A549 (cell line): ENCODE data around the gene IDH2.

Experiments used
- CBX8 ChIP-seq: fragments of 200-600 bp; sonication (generic); IDR thresholded peaks from 2 replicates; pipeline ENCODE4 v1.6.1; 2016
- EP300 ChIP-seq, 2 experiments: fragments of >200 bp; sonication (Bioruptor Twin); formaldehyde crosslinking; IDR thresholded peaks; 2 replicates in 1 of 2; 3 replicates in 1 of 2; pipeline ENCODE4 v1.6.1; 2016 to 2017
- JUN ChIP-seq, 2 experiments: fragments of >200 bp; sonication (Bioruptor Twin); formaldehyde crosslinking; IDR thresholded peaks; 2 replicates in 1 of 2; 3 replicates in 1 of 2; pipeline ENCODE4 v1.6.1; 2016 to 2017
- NFE2L2 ChIP-seq: fragments of 150-350 bp; conservative IDR thresholded peaks from 2 replicates; pipeline ENCODE4 v1.6.1; 2014; ENCODE audit warnings: low read length
- NPAS2 ChIP-seq: fragments of 250-450 bp; sonication (Bioruptor Pico); IDR thresholded peaks from 2 replicates; pipeline ENCODE4 v1.8.0; 2022; ENCODE audit warnings: mild to moderate bottlenecking, moderate library complexity, borderline replicate concordance
- PHF8 ChIP-seq: fragments of 200-600 bp; sonication (generic); IDR thresholded peaks from 2 replicates; pipeline ENCODE4 v1.6.1; 2016; ENCODE audit warnings: low read depth, mild to moderate bottlenecking, antibody characterized with exemption, moderate library complexity, borderline replicate concordance
- POLR2A ChIP-seq: IDR thresholded peaks from 2 replicates; pipeline ENCODE4 v1.6.1; 2012; ENCODE audit warnings: mild to moderate bottlenecking, low read length
- RNF2 ChIP-seq: fragments of 200-600 bp; sonication (generic); IDR thresholded peaks from 2 replicates; pipeline ENCODE4 v1.6.1; 2016; ENCODE audit warnings: low read depth, mild to moderate bottlenecking, antibody characterized with exemption, moderate library complexity, borderline replicate concordance
- TF ChIP-seq, protein P1 (sequence below): fragments of 200-600 bp; sonication (generic); IDR thresholded peaks from 2 replicates; pipeline ENCODE4 v1.6.1; 2016; ENCODE audit warnings: antibody characterized with exemption, mild to moderate bottlenecking, moderate library complexity
- TF ChIP-seq, protein P2 (sequence below): fragments of >200 bp; sonication (Bioruptor Twin); formaldehyde crosslinking; IDR thresholded peaks from 3 replicates; pipeline ENCODE4 v1.5.1; 2016
- TF ChIP-seq, protein P3 (sequence below): fragments of 450-650 bp; IDR thresholded peaks from 2 replicates; pipeline ENCODE4 v1.6.1; 2014; ENCODE audit warnings: antibody characterized with exemption
- TF ChIP-seq, protein P4 (sequence below): fragments of 150-350 bp; IDR thresholded peaks from 2 replicates; pipeline ENCODE4 v1.6.1; 2014; ENCODE audit warnings: low read depth, mild to moderate bottlenecking, low read length

DNA sequence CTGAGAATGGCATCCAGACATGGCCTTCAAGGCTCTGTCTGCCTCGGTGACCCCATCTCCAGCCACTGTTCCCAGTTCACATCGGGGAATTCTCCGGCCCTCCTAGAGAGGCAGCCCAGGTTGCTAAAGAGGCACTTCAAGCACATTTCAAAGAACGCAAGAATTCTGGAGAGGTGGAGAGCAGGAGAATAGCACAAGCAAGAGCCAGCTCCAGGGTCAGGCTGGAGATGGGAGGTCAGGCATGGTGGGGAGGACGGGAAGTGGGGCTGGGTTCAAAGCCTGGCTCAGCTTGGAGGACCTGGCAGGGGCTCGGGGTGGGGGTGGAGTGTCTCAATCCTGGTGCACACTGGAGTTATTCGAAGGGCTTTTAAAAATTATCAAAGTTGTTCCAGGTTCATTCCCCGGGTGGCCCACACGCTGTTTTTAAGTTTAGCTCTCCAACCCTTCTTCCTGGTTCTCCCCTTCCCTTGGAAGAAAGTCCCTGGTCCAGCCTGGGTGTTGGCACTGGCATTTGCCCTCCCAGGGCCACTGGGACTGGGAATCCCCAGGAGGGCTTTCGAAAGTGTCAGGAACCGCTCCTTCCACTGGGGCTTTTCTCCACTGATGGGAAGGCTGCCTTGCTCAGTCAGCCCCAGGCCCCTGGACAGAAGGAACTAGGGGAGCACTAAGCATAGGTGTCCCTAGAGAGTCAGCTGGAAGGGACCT lies 65.3 kb downstream of the IDH2 start:
- TF ChIP-seq JUN (IDR thresholded peaks at IDR 0.05) (no peak), NPAS2 (no peak), EP300 (IDR thresholded peaks at IDR 0.05) (no peak), POLR2A (no peak), RNF2 (no peak), PHF8 (no peak), NFE2L2 (no peak), CBX8 (no peak)
- TF ChIP-seq, protein P1, sequence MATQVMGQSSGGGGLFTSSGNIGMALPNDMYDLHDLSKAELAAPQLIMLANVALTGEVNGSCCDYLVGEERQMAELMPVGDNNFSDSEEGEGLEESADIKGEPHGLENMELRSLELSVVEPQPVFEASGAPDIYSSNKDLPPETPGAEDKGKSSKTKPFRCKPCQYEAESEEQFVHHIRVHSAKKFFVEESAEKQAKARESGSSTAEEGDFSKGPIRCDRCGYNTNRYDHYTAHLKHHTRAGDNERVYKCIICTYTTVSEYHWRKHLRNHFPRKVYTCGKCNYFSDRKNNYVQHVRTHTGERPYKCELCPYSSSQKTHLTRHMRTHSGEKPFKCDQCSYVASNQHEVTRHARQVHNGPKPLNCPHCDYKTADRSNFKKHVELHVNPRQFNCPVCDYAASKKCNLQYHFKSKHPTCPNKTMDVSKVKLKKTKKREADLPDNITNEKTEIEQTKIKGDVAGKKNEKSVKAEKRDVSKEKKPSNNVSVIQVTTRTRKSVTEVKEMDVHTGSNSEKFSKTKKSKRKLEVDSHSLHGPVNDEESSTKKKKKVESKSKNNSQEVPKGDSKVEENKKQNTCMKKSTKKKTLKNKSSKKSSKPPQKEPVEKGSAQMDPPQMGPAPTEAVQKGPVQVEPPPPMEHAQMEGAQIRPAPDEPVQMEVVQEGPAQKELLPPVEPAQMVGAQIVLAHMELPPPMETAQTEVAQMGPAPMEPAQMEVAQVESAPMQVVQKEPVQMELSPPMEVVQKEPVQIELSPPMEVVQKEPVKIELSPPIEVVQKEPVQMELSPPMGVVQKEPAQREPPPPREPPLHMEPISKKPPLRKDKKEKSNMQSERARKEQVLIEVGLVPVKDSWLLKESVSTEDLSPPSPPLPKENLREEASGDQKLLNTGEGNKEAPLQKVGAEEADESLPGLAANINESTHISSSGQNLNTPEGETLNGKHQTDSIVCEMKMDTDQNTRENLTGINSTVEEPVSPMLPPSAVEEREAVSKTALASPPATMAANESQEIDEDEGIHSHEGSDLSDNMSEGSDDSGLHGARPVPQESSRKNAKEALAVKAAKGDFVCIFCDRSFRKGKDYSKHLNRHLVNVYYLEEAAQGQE = no peak
- TF ChIP-seq, protein P2, sequence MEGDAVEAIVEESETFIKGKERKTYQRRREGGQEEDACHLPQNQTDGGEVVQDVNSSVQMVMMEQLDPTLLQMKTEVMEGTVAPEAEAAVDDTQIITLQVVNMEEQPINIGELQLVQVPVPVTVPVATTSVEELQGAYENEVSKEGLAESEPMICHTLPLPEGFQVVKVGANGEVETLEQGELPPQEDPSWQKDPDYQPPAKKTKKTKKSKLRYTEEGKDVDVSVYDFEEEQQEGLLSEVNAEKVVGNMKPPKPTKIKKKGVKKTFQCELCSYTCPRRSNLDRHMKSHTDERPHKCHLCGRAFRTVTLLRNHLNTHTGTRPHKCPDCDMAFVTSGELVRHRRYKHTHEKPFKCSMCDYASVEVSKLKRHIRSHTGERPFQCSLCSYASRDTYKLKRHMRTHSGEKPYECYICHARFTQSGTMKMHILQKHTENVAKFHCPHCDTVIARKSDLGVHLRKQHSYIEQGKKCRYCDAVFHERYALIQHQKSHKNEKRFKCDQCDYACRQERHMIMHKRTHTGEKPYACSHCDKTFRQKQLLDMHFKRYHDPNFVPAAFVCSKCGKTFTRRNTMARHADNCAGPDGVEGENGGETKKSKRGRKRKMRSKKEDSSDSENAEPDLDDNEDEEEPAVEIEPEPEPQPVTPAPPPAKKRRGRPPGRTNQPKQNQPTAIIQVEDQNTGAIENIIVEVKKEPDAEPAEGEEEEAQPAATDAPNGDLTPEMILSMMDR = no peak
- TF ChIP-seq, protein P3, sequence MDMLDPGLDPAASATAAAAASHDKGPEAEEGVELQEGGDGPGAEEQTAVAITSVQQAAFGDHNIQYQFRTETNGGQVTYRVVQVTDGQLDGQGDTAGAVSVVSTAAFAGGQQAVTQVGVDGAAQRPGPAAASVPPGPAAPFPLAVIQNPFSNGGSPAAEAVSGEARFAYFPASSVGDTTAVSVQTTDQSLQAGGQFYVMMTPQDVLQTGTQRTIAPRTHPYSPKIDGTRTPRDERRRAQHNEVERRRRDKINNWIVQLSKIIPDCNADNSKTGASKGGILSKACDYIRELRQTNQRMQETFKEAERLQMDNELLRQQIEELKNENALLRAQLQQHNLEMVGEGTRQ = no peak
- TF ChIP-seq, protein P4, sequence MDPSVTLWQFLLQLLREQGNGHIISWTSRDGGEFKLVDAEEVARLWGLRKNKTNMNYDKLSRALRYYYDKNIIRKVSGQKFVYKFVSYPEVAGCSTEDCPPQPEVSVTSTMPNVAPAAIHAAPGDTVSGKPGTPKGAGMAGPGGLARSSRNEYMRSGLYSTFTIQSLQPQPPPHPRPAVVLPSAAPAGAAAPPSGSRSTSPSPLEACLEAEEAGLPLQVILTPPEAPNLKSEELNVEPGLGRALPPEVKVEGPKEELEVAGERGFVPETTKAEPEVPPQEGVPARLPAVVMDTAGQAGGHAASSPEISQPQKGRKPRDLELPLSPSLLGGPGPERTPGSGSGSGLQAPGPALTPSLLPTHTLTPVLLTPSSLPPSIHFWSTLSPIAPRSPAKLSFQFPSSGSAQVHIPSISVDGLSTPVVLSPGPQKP = no peak
